ENCODE results near the gene CCT2. TPM values are rescaled to one million over a fixed set of nuclear protein-coding genes. Genes with fewer than 3 reads are reported as not detected.

The CCT2 gene
- polyA plus RNA-seq, 1 donor from 2014 or later = 458 TPM

DNA sequence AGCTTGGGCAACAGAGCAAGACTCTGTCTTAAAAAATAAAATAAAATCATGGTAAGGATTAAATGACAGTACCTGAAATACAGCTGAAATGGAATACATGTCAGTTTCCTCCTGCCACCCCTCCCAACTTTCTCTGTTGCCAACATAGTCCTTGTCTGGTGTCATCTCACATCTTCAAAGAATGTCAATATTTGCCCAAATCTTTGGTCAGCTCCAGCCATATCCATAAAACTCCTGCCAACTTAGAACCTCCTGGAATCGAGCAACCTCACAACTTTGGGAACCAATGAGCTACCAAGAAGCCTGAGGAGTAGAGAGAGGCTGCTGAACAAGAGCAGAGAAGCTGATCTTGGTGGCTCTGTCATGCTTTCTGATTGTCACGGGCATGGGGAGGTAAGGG, 36.3 kb downstream of the CCT2 start:
- Histone ChIP-seq H3K79me2 (replicated peaks; ENCODE audit: insufficient read depth, low read length) (no peaks in the 10 kb centered on the region), H3F3A (ENCODE audit: insufficient read depth, low read length, poor library complexity, severe bottlenecking) (no peaks in the 10 kb centered on the region), H4K20me1 (ENCODE audit: insufficient read depth) (no peaks in the 10 kb centered on the region), H3K27me3 (ENCODE audit: insufficient read depth, low read depth, low read length) (no peaks in the 10 kb centered on the region), H3K4me2 (ENCODE audit: low read length) (no peak overlapping the region), H3K27ac (ENCODE audit: low read length) (no peak overlapping the region), H2AFZ (ENCODE audit: low read depth, low read length) (no peak overlapping the region), H3K9ac (ENCODE audit: low read length) (no peak overlapping the region), H3K36me3 (ENCODE audit: insufficient read depth, low read length) (no peaks in the 10 kb centered on the region), H3K4me3 (ENCODE audit: low read length) (no peak overlapping the region), H3K9me2 (ENCODE audit: insufficient read depth, low read length) (no peaks in the 10 kb centered on the region), H3K9me3 (ENCODE audit: low read length) (no peaks in the 10 kb centered on the region)
- no peak for TF ChIP-seq MXI1 (conservative IDR thresholded peaks at IDR 0.05; ENCODE audit: poor library complexity, severe bottlenecking)
- no peak for TF ChIP-seq POLR2AphosphoS5 (IDR thresholded peaks at IDR 0.05)
- no peak for TF ChIP-seq EZH2 (IDR thresholded peaks at IDR 0.05; ENCODE audit: borderline replicate concordance, insufficient read depth, low read length, poor library complexity, severe bottlenecking)
- TF ChIP-seq TAF1 (IDR thresholded peaks at IDR 0.05; ENCODE audit: low read depth) = no peak
- TF ChIP-seq REST (IDR thresholded peaks at IDR 0.05; ENCODE audit: borderline replicate concordance) = no peak
- TF ChIP-seq SMC3 (conservative IDR thresholded peaks at IDR 0.05; ENCODE audit: poor library complexity) = no peak
- no peak for TF ChIP-seq CTCF (IDR thresholded peaks at IDR 0.05; ENCODE audit: poor library complexity, severe bottlenecking)
- TF ChIP-seq EP300 (conservative IDR thresholded peaks at IDR 0.05; ENCODE audit: poor library complexity, severe bottlenecking) = no peak
- no peak for TF ChIP-seq RAD21 (conservative IDR thresholded peaks at IDR 0.05)

GRCh38 chr12:69623970-69624369, 38.7 kb downstream of the CCT2 start:
- H3K36me3 ChIP-seq (ENCODE audit: insufficient read depth, low read length) = no peaks in the 10 kb centered on the region
- H3K79me2 ChIP-seq (replicated peaks; ENCODE audit: insufficient read depth, low read length) = no peaks in the 10 kb centered on the region
- no peaks in the 10 kb centered on the region for H3K27me3 ChIP-seq (ENCODE audit: insufficient read depth, low read depth, low read length)
- H3F3A ChIP-seq (ENCODE audit: insufficient read depth, low read length, poor library complexity, severe bottlenecking) = no peaks in the 10 kb centered on the region
- no peaks in the 10 kb centered on the region for H3K9me3 ChIP-seq (ENCODE audit: low read length)
- no peaks in the 10 kb centered on the region for H4K20me1 ChIP-seq (ENCODE audit: insufficient read depth)
- H3K9ac ChIP-seq (ENCODE audit: low read length) = no peak overlapping the region
- H2AFZ ChIP-seq (ENCODE audit: low read depth, low read length) = no peak overlapping the region
- H3K27ac ChIP-seq (ENCODE audit: low read length) = no peak overlapping the region
- no peak overlapping the region for H3K4me2 ChIP-seq (ENCODE audit: low read length)
- no peak for TF ChIP-seq CTCF (IDR thresholded peaks at IDR 0.05; ENCODE audit: poor library complexity, severe bottlenecking)
- TF ChIP-seq EZH2 (IDR thresholded peaks at IDR 0.05; ENCODE audit: borderline replicate concordance, insufficient read depth, low read length, poor library complexity, severe bottlenecking) = no peak
- TF ChIP-seq MXI1 (conservative IDR thresholded peaks at IDR 0.05; ENCODE audit: poor library complexity, severe bottlenecking) = no peak
- TF ChIP-seq POLR2AphosphoS5 (IDR thresholded peaks at IDR 0.05) = no peak
- no peak for TF ChIP-seq EP300 (conservative IDR thresholded peaks at IDR 0.05; ENCODE audit: poor library complexity, severe bottlenecking)
- no peak for TF ChIP-seq REST (IDR thresholded peaks at IDR 0.05; ENCODE audit: borderline replicate concordance)
- no peak for TF ChIP-seq SMC3 (conservative IDR thresholded peaks at IDR 0.05; ENCODE audit: poor library complexity)
- no peak for TF ChIP-seq RAD21 (conservative IDR thresholded peaks at IDR 0.05)
- no peak for TF ChIP-seq TAF1 (IDR thresholded peaks at IDR 0.05; ENCODE audit: low read depth)
- no peaks in the 10 kb centered on the region for H3K9me2 ChIP-seq (ENCODE audit: insufficient read depth, low read length)
- H3K4me3 ChIP-seq (ENCODE audit: low read length) = no peak overlapping the region

Measured in neural cell (in vitro differentiated cells).